BE2C (cell line): Measurements from ENCODE around the gene OR8H2.
"Not testable (repeated sequence)": the region's sequence is repeated elsewhere in the genome, so short reads cannot be mapped to it uniquely, and the experiment has no call there.

Source experiments
- DNase-seq: peaks from one replicate; pipeline ENCODE4 v3.0.0-alpha.2; 2020
- H3K27me3 ChIP-seq: fragments of 250-450 bp; sonication (Bioruptor Pico); 2 replicates; pipeline ENCODE4 v1.5.1; 2020; ENCODE audit warnings: mild to moderate bottlenecking
- H3K36me3 ChIP-seq: fragments of 250-450 bp; sonication (Bioruptor Pico); 2 replicates; pipeline ENCODE4 v1.5.1; 2020; ENCODE audit warnings: mild to moderate bottlenecking
- H3K4me1 ChIP-seq: fragments of 250-450 bp; sonication (Bioruptor Pico); 2 replicates; pipeline ENCODE4 v1.5.1; 2020
- H3K4me3 ChIP-seq: 2 replicates; pipeline ENCODE4 v1.5.1; 2011; ENCODE audit warnings: low read depth, low read length
- H3K9me3 ChIP-seq: fragments of 250-450 bp; sonication (Bioruptor Pico); 2 replicates; pipeline ENCODE4 v1.5.1; 2020
- CTCF ChIP-seq: IDR thresholded peaks from 2 replicates; pipeline ENCODE4 v1.5.1; 2012; ENCODE audit warnings: mild to moderate bottlenecking, low read depth, low read length

OR8H2 gene

GRCh38 chr11:56122073-56122472 is 18.6 kb downstream of the OR8H2 start, which contains the start of gene OR8H3:
TSS of gene OR8H3 (plus strand) at chr11:56122373. CDS start at chr11:56122373, 0 bp downstream.
- Histone ChIP-seq H3K9me3 (no peaks in the 10 kb centered on the region), H3K36me3 (no peaks in the 10 kb centered on the region), H3K4me3 (no peak within 1 kb of the TSS), H3K4me1 (no peaks in the 10 kb centered on the region), H3K27me3 (no peaks in the 10 kb centered on the region)
- TF ChIP-seq CTCF = no peak
- no peak for DNase-seq

GRCh38 chr11:56140151-56140661 is 36.7 kb downstream of the OR8H2 start, which contains the start of gene OR8J3:
TSS of gene OR8J3 (minus strand) at chr11:56140201. CDS start at chr11:56137718, 2,483 bp downstream.
- H3K4me3 ChIP-seq = no peak within 1 kb of the TSS
- no peaks in the 10 kb centered on the region for H3K9me3 ChIP-seq
- no peak for DNase-seq
- no peak for TF ChIP-seq CTCF
- H3K4me1 ChIP-seq = no peaks in the 10 kb centered on the region
- H3K36me3 ChIP-seq = no peaks in the 10 kb centered on the region
- no peaks in the 10 kb centered on the region for H3K27me3 ChIP-seq

- not testable (repeated sequence) for H3K27me3 ChIP-seq, DNase-seq
Measured at GRCh38 chr11:56143681-56144080, 40.2 kb downstream of the OR8H2 start.

GRCh38 chr11:56151376-56151775 is 47.9 kb downstream of the OR8H2 start:
- H3K36me3 ChIP-seq = no peaks in the 10 kb centered on the region
- H3K27me3 ChIP-seq = no peaks in the 10 kb centered on the region
- no peak for TF ChIP-seq CTCF
- no peak overlapping the region for H3K4me3 ChIP-seq
- DNase-seq = no peak
- H3K4me1 ChIP-seq = no peaks in the 10 kb centered on the region
- H3K9me3 ChIP-seq = no peaks in the 10 kb centered on the region

More at GRCh38 chr11:56143681-56144080, 40.2 kb downstream of the OR8H2 start:
- H3K36me3 ChIP-seq, H3K4me1 ChIP-seq, H3K4me3 ChIP-seq, H3K9me3 ChIP-seq: not testable (repeated sequence)

- DNase-seq = no peak
- Histone ChIP-seq H3K4me1 (no peaks in the 10 kb centered on the region), H3K36me3 (no peaks in the 10 kb centered on the region), H3K4me3 (no peak overlapping the region), H3K27me3 (no peaks in the 10 kb centered on the region), H3K9me3 (no peaks in the 10 kb centered on the region)
- TF ChIP-seq CTCF = no peak
Measured at GRCh38 chr11:56152333-56152732, 48.8 kb downstream of the OR8H2 start.
